Measurements from ENCODE around the gene PLEKHA1. TPM values are rescaled to one million over a fixed set of nuclear protein-coding genes. Genes with fewer than 3 reads are reported as not detected.

Gene PLEKHA1
- total and polyA plus RNA-seq, 2 donors (not counting 3 experiments of a cell fraction or from before 2014, with no cell fraction given) = 21.6 to 58.8 TPM

DNA sequence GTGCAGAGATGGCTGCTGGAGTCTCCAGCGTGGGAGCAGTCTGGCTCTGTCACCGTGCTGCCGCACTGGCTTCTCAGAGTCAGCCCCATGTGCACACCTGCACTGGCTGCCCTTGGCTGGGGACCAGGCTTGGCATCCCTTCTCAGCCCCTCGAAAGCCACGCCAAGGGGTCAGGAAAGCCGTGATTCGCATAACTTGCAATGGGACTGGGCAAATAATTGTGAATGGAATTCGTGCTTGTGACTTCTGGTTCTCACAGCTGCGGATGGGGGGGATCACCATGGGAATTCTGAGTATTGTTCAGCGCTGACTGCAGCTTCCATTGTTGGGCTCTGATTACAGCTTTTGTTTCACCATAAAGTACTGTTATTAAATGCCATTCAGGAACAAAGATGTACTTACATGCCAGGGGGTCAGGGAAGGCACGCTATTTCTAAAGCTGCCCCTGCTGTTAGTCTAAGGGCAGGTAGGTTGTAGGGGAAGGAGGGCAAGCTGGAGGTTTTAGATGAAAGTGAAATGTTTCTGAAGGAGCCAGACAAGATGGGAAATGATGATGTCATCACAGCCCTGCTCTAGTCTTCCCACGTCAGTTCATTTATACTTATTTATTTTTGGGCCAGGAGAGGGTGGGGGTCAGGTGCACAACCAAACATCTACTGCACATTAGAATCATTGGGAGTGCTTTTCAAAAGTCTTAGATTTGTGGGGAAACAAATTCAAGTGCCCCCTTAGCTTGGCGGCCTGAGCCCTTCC, 5.8 kb upstream of the PLEKHA1 start:
- TF ChIP-seq JUN (IDR thresholded peaks at IDR 0.05; ENCODE audit: borderline replicate concordance, insufficient read depth, insufficient read length, low read depth) = peak; percentile 48
- TF ChIP-seq EZH2 (IDR thresholded peaks at IDR 0.05; ENCODE audit: borderline replicate concordance, low read depth, low read length, severe bottlenecking) = no peak
- POLR2A ChIA-PET = no interaction called here
- Histone ChIP-seq H3K4me3 (replicated peaks in 1 of 3; ENCODE audit: insufficient read depth in 1 of 3, low read depth in 1 of 3, low read length in 3 of 3) (no peak overlapping the region), H2AFZ (ENCODE audit: low read depth, low read length) (peak overlapping the region; percentile 48), H3K9ac (replicated peaks; ENCODE audit: extremely low read depth, insufficient read depth, low read length) (peak overlapping the region; percentile 17), H4K20me1 (replicated peaks; ENCODE audit: control insufficient read depth, extremely low read depth, insufficient read depth, low read length) (no peaks in the 10 kb centered on the region), H3K27me3 (ENCODE audit: control insufficient read depth in 2 of 2, insufficient read depth in 2 of 2, low read length in 2 of 2) (peaks cover 9 to 17% of the 10 kb centered on the region in 2 experiments), H3K9me3 (replicated peaks; ENCODE audit: control insufficient read depth, insufficient read depth, low read length) (no peaks in the 10 kb centered on the region), H3K27ac (ENCODE audit: insufficient read depth, low read depth, low read length) (no peak overlapping the region), H3K4me1 (ENCODE audit: control insufficient read depth, extremely low read depth, insufficient read depth, low read length) (peaks cover 5% of the 10 kb centered on the region), H3K9me1 (replicated peaks; ENCODE audit: control insufficient read depth, extremely low read depth, insufficient read depth, low read length) (no peaks in the 10 kb centered on the region), H3K79me2 (ENCODE audit: control insufficient read depth, insufficient read depth, low read length) (no peaks in the 10 kb centered on the region), H3K4me2 (ENCODE audit: insufficient read depth, low read length) (peak overlapping the region; percentile 25), H3K36me3 (ENCODE audit: control insufficient read depth in 2 of 2, extremely low read depth in 1 of 2, insufficient read depth in 2 of 2, low read length in 2 of 2) (no peaks in the 10 kb centered on the region)
- intact Hi-C loops (cut with micrococcal nuclease) = no loop called here
- peak; percentile 77 for DNase-seq (ENCODE audit: low read depth, low spot score)
- FAIRE-seq = peak; percentile 80
- dilution Hi-C loops (cut with MboI; ENCODE audit: extremely low pct_ligation_motif_present, low sequenced_read_pairs) = no loop called here
- BruUV-seq (replicated peaks) = no TSS peak
- CTCF ChIA-PET = interaction anchor here (1.5 to 2.1 kb wide), 5 partner anchors 9 to 197 kb away, joined by 5 to 8 read pairs (median 7); no protein-coding TSS in a partner anchor

- FAIRE-seq (no peak), DNase-seq (ENCODE audit: low read depth, low spot score) (no peak)
- dilution Hi-C loops (cut with MboI; ENCODE audit: extremely low pct_ligation_motif_present, low sequenced_read_pairs) (no loop called here), intact Hi-C loops (cut with micrococcal nuclease) (loop anchor here (5.0 to 10.0 kb wide), 2 partner anchors 231 to 492 kb away; no protein-coding TSS in a partner anchor)
- POLR2A ChIA-PET = no interaction called here
- Histone ChIP-seq H3K27me3 (ENCODE audit: control insufficient read depth in 2 of 2, insufficient read depth in 2 of 2, low read length in 2 of 2) (no peaks in the 10 kb centered on the region), H3K9me3 (replicated peaks; ENCODE audit: control insufficient read depth, insufficient read depth, low read length) (no peaks in the 10 kb centered on the region), H3K9ac (replicated peaks; ENCODE audit: extremely low read depth, insufficient read depth, low read length) (no peak overlapping the region), H3K79me2 (ENCODE audit: control insufficient read depth, insufficient read depth, low read length) (peaks cover 26% of the 10 kb centered on the region), H3K27ac (ENCODE audit: insufficient read depth, low read depth, low read length) (no peak overlapping the region), H3K36me3 (ENCODE audit: control insufficient read depth in 2 of 2, extremely low read depth in 1 of 2, insufficient read depth in 2 of 2, low read length in 2 of 2) (no peaks in the 10 kb centered on the region), H3K4me1 (ENCODE audit: control insufficient read depth, extremely low read depth, insufficient read depth, low read length) (peaks cover 18% of the 10 kb centered on the region), H3K9me1 (replicated peaks; ENCODE audit: control insufficient read depth, extremely low read depth, insufficient read depth, low read length) (no peaks in the 10 kb centered on the region), H4K20me1 (replicated peaks; ENCODE audit: control insufficient read depth, extremely low read depth, insufficient read depth, low read length) (no peaks in the 10 kb centered on the region), H3K4me3 (replicated peaks in 1 of 3; ENCODE audit: insufficient read depth in 1 of 3, low read depth in 1 of 3, low read length in 3 of 3) (no peak overlapping the region), H3K4me2 (ENCODE audit: insufficient read depth, low read length) (peak overlapping the region; percentile 99), H2AFZ (ENCODE audit: low read depth, low read length) (no peak overlapping the region)
- BruUV-seq (replicated peaks) = no TSS peak
- TF ChIP-seq POLR2A (IDR thresholded peaks at IDR 0.05; ENCODE audit: low read depth, low read length) (no peak), FOS (IDR thresholded peaks at IDR 0.05; ENCODE audit: borderline replicate concordance, insufficient read depth, low read length) (no peak), MYC (IDR thresholded peaks at IDR 0.05; ENCODE audit: low read depth, low read length) (no peak), JUN (IDR thresholded peaks at IDR 0.05; ENCODE audit: borderline replicate concordance, insufficient read depth, insufficient read length, low read depth) (no peak), GATA2 (IDR thresholded peaks at IDR 0.05; ENCODE audit: insufficient read depth, insufficient read length, low read depth, low read length) (no peak), CTCF (IDR thresholded peaks at IDR 0.05; ENCODE audit: extremely low read depth in 1 of 2, insufficient read depth in 1 of 2, low read depth in 1 of 2, low read length in 2 of 2) (no peak), POLR2AphosphoS5 (IDR thresholded peaks at IDR 0.05; ENCODE audit: insufficient read depth, low read depth, low read length) (no peak), EZH2 (IDR thresholded peaks at IDR 0.05; ENCODE audit: borderline replicate concordance, low read depth, low read length, severe bottlenecking) (no peak)
- TF ChIP-seq, protein P1, sequence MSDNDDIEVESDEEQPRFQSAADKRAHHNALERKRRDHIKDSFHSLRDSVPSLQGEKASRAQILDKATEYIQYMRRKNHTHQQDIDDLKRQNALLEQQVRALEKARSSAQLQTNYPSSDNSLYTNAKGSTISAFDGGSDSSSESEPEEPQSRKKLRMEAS (IDR thresholded peaks at IDR 0.05; ENCODE audit: insufficient read depth, insufficient read length) = no peak
- CTCF ChIA-PET = interaction anchor here (1.2 to 3.8 kb wide), 7 partner anchors 12 to 192 kb away, joined by 3 to 27 read pairs (median 10); no protein-coding TSS in a partner anchor
Observed at GRCh38 chr10:122373108-122373507, 1.4 kb upstream of the PLEKHA1 start.
